Measurements from ENCODE around the gene DDOST.

GRCh38 chr1:20665726-20666125, 4.6 kb upstream of the DDOST start:
- TF ChIP-seq CTCF (IDR thresholded peaks at IDR 0.05; ENCODE audit: poor library complexity), result no peak
- TF ChIP-seq EZH2phosphoT487 (IDR thresholded peaks at IDR 0.05; ENCODE audit: low read depth, severe bottlenecking, unreplicated experiment), result no peak
